HEK293 (cell line): ENCODE measurements around the gene MEMO1.
"Not testable (repeated sequence)": the region's sequence is repeated elsewhere in the genome, so short reads cannot be mapped to it uniquely, and the experiment has no call there.

Source experiments
- ELK4 ChIP-seq: IDR thresholded peaks from 2 replicates; pipeline ENCODE4 v1.6.1; 2011; ENCODE audit warnings: mild to moderate bottlenecking, low read depth, low read length, borderline replicate concordance
- GFI1B ChIP-seq: fragments of 450-650 bp; formaldehyde crosslinking; IDR thresholded peaks from 2 replicates; pipeline ENCODE4 v1.5.1; 2016; ENCODE audit warnings: missing biosample characterization, missing genetic modification characterization
- PRDM4 ChIP-seq: fragments of 450-650 bp; formaldehyde crosslinking; IDR thresholded peaks from 2 replicates; pipeline ENCODE4 v1.5.1; 2017; ENCODE audit warnings: missing biosample characterization, missing genetic modification characterization
- RBAK ChIP-seq: fragments of 450-650 bp; formaldehyde crosslinking; IDR thresholded peaks from 2 replicates; pipeline ENCODE4 v1.5.1; 2016; ENCODE audit warnings: missing biosample characterization, missing genetic modification characterization
- REST ChIP-seq: fragments of 450-650 bp; formaldehyde crosslinking; IDR thresholded peaks from 2 replicates; pipeline ENCODE4 v1.5.1; 2016; ENCODE audit warnings: missing biosample characterization, missing genetic modification characterization
- ZBTB7A ChIP-seq: fragments of 450-650 bp; formaldehyde crosslinking; IDR thresholded peaks from 2 replicates; pipeline ENCODE4 v1.5.1; 2016; ENCODE audit warnings: low read depth, missing biosample characterization, missing genetic modification characterization
- ZNF274 ChIP-seq, 2 experiments: fragments of 200-500 bp in 1 of 2; fragments of 450-650 bp in 1 of 2; sonication (Bioruptor generic) in 1 of 2; formaldehyde crosslinking in 1 of 2; IDR thresholded peaks; 2 replicates each; pipeline versions ENCODE4 v1.5.1 to v1.6.1; 2014 to 2016; ENCODE audit warnings: borderline replicate concordance in 1 of 2, inconsistent platforms in 1 of 2, low read length in 1 of 2, missing biosample characterization in 1 of 2, missing genetic modification characterization in 1 of 2
- ZNF654 ChIP-seq: fragments of 450-650 bp; formaldehyde crosslinking; IDR thresholded peaks from 2 replicates; pipeline ENCODE4 v1.5.1; 2016; ENCODE audit warnings: low read depth, missing biosample characterization, missing genetic modification characterization
- ZNF76 ChIP-seq: fragments of 450-650 bp; formaldehyde crosslinking; IDR thresholded peaks from 2 replicates; pipeline ENCODE4; 2016; ENCODE audit warnings: low read depth, missing biosample characterization, missing genetic modification characterization, borderline replicate concordance
- TF ChIP-seq, protein P1 (sequence below): fragments of 450-650 bp; formaldehyde crosslinking; IDR thresholded peaks from 2 replicates; pipeline ENCODE4 v1.5.1; 2016; ENCODE audit warnings: missing biosample characterization, missing genetic modification characterization

DNA sequence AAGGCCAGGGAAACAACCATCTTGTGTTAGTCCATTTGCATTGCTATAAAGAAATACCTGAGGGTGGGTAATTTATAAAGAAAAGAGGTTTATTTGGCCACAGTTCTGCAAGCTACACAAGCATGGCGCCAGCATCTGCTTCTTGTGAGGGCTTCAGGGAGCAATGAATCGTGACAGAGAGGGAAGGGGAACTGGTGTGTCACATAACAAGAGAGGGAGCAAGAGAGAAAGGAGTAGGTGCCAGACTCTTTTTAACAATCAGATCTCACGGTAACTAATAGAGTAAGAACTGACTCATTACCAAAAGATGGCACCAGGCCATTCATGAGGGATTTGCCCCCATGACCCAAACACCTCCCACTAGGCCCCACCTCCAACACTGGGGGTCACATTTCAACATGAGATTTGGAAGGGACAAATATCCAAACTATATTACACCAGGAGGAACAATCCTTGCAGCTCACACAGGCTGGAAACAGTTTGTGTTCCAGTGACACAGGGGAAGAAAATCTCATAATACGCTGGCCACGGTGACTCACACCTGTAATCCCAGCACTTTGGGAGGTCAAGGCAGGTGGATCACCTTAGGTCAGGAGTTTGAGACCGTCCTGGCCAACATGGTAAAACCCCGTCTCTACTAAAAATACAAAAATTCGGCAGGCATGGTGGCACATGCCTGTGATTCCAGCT is 23.5 kb upstream of the MEMO1 start:
- not testable (repeated sequence) for TF ChIP-seq RBAK (tag by site-specific recombination); ZNF654 (tag by site-specific recombination); PRDM4 (tag by site-specific recombination); ZNF76 (tag by site-specific recombination); ZNF274 (IDR thresholded peaks at IDR 0.05; ENCODE audit: low read length); ZNF274 (tag by site-specific recombination; IDR thresholded peaks at IDR 0.05; ENCODE audit: borderline replicate concordance); ZBTB7A; REST; ELK4; GFI1B (tag by site-specific recombination)
- TF ChIP-seq, protein P1, sequence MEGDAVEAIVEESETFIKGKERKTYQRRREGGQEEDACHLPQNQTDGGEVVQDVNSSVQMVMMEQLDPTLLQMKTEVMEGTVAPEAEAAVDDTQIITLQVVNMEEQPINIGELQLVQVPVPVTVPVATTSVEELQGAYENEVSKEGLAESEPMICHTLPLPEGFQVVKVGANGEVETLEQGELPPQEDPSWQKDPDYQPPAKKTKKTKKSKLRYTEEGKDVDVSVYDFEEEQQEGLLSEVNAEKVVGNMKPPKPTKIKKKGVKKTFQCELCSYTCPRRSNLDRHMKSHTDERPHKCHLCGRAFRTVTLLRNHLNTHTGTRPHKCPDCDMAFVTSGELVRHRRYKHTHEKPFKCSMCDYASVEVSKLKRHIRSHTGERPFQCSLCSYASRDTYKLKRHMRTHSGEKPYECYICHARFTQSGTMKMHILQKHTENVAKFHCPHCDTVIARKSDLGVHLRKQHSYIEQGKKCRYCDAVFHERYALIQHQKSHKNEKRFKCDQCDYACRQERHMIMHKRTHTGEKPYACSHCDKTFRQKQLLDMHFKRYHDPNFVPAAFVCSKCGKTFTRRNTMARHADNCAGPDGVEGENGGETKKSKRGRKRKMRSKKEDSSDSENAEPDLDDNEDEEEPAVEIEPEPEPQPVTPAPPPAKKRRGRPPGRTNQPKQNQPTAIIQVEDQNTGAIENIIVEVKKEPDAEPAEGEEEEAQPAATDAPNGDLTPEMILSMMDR, result not testable (repeated sequence)
